ENCODE data around the gene MMEL1.

Gene MMEL1

DNA sequence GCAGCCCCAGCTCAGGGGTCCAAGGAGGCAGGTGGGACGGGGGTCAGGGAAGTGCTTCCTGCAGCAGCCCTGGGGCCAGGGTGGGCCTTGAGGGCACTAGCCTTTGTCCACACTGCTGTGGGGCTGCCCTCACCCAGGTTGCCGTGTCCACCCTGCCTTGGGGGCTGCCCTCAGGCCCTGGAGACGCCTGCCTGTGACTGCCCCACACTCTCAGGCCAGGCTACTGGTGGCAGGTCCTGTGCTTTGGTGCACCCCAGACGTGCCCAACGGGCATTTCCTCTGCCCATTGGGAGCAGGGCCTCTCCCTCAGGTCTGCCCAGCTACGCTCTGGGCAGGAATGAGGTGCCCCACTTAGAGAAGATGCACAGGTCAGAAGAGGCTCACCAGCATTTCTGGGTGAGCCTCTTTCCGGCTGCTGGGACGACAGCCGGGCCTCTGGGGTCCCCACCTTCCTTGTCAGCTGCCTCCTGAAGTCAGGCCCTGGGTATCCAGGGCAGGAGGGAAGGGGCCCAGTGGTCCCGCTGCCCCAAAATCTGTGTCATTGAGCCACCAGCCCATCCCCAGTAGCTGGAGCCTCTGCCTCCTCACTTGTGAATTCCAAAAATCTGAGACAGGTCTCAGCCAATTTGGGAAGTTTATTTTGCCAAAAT, 2.7 kb upstream of the MMEL1 start:
- peaks cover 6% of the 10 kb centered on the region for H3K9me3 ChIP-seq (ENCODE audit: control insufficient read depth, low read length)
- 73% methylated on average over 10 of the region's 10 CpGs for WGBS
- H3K27ac ChIP-seq (ENCODE audit: low read length, poor library complexity, severe bottlenecking) = no peak overlapping the region
- H3K9ac ChIP-seq (ENCODE audit: low read length) = no peak overlapping the region
- peak overlapping the region; percentile 32 for H4K91ac ChIP-seq (ENCODE audit: low read length)
- H2BK12ac ChIP-seq (ENCODE audit: low read length in 2 of 2) = no peak overlapping the region
- H3K79me1 ChIP-seq (replicated peaks; ENCODE audit: low read length, poor library complexity, severe bottlenecking) = no peaks in the 10 kb centered on the region
- H2AFZ ChIP-seq (ENCODE audit: low read depth, low read length) = no peak overlapping the region
- H3K4me3 ChIP-seq (ENCODE audit: insufficient read depth in 1 of 2, low read depth in 1 of 2, low read length in 2 of 2) = no peak overlapping the region
- H2BK15ac ChIP-seq (ENCODE audit: low read depth, poor library complexity, severe bottlenecking) = no peak overlapping the region
- no peak overlapping the region for H3K23ac ChIP-seq (ENCODE audit: low read length in 2 of 2)
- no peak for DNase-seq
- H3K4ac ChIP-seq (ENCODE audit: low read depth in 1 of 2, low read length in 2 of 2) = no peak overlapping the region
- H3K36me3 ChIP-seq (ENCODE audit: control insufficient read depth in 1 of 2, insufficient read depth in 2 of 2, low read depth in 1 of 2, low read length in 2 of 2) = no peaks in the 10 kb centered on the region
- peak overlapping the region in 1 of 2 experiments; percentile 18 for H3K14ac ChIP-seq (ENCODE audit: low read length in 2 of 2)
- no peak overlapping the region for H3K4me2 ChIP-seq (ENCODE audit: low read length, poor library complexity, severe bottlenecking)
- no peak overlapping the region for H2AK5ac ChIP-seq (ENCODE audit: low read length, severe bottlenecking)
- H3K4me1 ChIP-seq (ENCODE audit: control insufficient read depth, insufficient read depth, low read depth, low read length) = no peaks in the 10 kb centered on the region
- no peak overlapping the region for H2BK5ac ChIP-seq (ENCODE audit: low read depth, low read length, poor library complexity, severe bottlenecking)
- H3K18ac ChIP-seq (ENCODE audit: low read depth in 1 of 2, low read length in 2 of 2) = no peak overlapping the region
- no peak overlapping the region for H4K8ac ChIP-seq (ENCODE audit: low read length)
- no peak overlapping the region for H2BK120ac ChIP-seq (ENCODE audit: low read depth, low read length)
- H3K27me3 ChIP-seq (ENCODE audit: control insufficient read depth in 1 of 2, insufficient read depth in 1 of 2, low read length in 2 of 2) = peaks cover 43 to 53% of the 10 kb centered on the region in 2 experiments

DNA sequence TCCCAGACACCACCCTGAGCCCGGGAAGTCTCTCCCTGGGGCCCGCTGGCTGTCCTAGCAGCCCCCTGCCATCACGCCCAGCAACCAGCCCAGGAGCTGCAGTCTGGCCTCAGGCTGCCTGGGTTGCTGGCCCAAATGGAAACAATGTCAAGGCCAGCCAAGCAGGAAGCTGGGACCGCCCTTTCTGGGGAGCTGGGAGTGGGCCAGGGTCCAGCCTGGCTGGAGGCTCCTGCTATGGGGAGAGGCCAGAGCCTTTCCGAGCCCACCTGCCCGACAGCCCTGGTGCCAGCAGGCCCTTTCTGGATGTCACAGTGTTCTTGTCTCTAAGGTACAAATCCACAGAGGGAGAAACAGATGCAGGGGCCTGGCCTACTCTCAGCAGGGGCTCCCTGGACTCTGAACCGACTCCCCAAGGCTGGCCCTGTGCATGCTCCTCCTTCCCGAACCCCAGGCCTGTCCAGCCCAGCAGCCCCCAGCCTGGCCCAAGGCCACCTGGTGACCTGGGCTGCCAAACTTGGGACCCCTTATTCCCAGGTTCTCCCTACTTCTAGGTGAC, 1.2 kb upstream of the MMEL1 start:
- no peak overlapping the region for H3K9ac ChIP-seq (ENCODE audit: low read length)
- H2BK120ac ChIP-seq (ENCODE audit: low read depth, low read length) = no peak overlapping the region
- H3K4me1 ChIP-seq (ENCODE audit: control insufficient read depth, insufficient read depth, low read depth, low read length) = no peaks in the 10 kb centered on the region
- no peaks in the 10 kb centered on the region for H3K79me1 ChIP-seq (replicated peaks; ENCODE audit: low read length, poor library complexity, severe bottlenecking)
- no peak for DNase-seq
- H3K23ac ChIP-seq (ENCODE audit: low read length in 2 of 2) = no peak overlapping the region
- H3K4me2 ChIP-seq (ENCODE audit: low read length, poor library complexity, severe bottlenecking) = no peak overlapping the region
- no peak overlapping the region for H2AK5ac ChIP-seq (ENCODE audit: low read length, severe bottlenecking)
- no peak overlapping the region for H3K14ac ChIP-seq (ENCODE audit: low read length in 2 of 2)
- H2BK15ac ChIP-seq (ENCODE audit: low read depth, poor library complexity, severe bottlenecking) = no peak overlapping the region
- no peak overlapping the region for H4K91ac ChIP-seq (ENCODE audit: low read length)
- no peaks in the 10 kb centered on the region for H3K36me3 ChIP-seq (ENCODE audit: control insufficient read depth in 1 of 2, insufficient read depth in 2 of 2, low read depth in 1 of 2, low read length in 2 of 2)
- 78% methylated on average over 8 of the region's 8 CpGs for WGBS
- no peak overlapping the region for H2BK12ac ChIP-seq (ENCODE audit: low read length in 2 of 2)
- no peak overlapping the region for H2AFZ ChIP-seq (ENCODE audit: low read depth, low read length)
- no peak overlapping the region for H3K4ac ChIP-seq (ENCODE audit: low read depth in 1 of 2, low read length in 2 of 2)
- no peak overlapping the region for H3K27ac ChIP-seq (ENCODE audit: low read length, poor library complexity, severe bottlenecking)
- H2BK5ac ChIP-seq (ENCODE audit: low read depth, low read length, poor library complexity, severe bottlenecking) = no peak overlapping the region
- no peak overlapping the region for H4K8ac ChIP-seq (ENCODE audit: low read length)
- H3K9me3 ChIP-seq (ENCODE audit: control insufficient read depth, low read length) = peaks cover 6% of the 10 kb centered on the region
- H3K18ac ChIP-seq (ENCODE audit: low read depth in 1 of 2, low read length in 2 of 2) = no peak overlapping the region
- H3K4me3 ChIP-seq (ENCODE audit: insufficient read depth in 1 of 2, low read depth in 1 of 2, low read length in 2 of 2) = no peak overlapping the region
- peaks cover 51 to 63% of the 10 kb centered on the region in 2 experiments for H3K27me3 ChIP-seq (ENCODE audit: control insufficient read depth in 1 of 2, insufficient read depth in 1 of 2, low read length in 2 of 2)

DNA sequence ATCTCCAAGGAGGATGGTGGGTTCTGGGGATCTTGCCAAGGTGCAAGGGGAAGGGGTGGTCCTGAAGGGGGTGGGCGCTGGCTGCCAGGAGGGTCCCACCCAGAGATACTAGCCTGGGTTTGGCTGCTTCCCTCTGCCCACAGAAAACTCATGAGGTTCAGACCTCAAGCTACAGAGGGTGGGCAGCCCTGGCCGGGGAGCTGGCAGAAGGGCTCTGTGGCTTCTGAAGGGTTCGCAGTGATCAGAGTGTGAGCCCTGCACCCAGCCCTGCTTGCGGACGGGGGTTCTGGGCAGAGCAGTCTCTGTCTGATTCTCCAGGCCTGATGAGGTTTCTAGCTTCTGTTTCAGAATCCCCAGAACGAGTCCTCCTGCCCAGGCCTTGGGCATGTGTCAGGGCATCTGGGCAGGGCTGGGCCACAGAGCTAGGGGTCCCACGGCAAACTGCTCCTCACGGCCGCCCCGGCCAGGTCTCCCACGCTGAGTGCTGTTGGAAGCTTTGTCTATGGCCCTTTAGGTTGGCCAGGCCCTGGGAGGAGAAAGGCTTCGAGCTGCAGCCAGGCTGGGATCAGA, 635 bp upstream of the MMEL1 start:
- no peak overlapping the region for H2BK15ac ChIP-seq (ENCODE audit: low read depth, poor library complexity, severe bottlenecking)
- 82% methylated on average over 12 of the region's 12 CpGs for WGBS
- DNase-seq = no peak

DNA sequence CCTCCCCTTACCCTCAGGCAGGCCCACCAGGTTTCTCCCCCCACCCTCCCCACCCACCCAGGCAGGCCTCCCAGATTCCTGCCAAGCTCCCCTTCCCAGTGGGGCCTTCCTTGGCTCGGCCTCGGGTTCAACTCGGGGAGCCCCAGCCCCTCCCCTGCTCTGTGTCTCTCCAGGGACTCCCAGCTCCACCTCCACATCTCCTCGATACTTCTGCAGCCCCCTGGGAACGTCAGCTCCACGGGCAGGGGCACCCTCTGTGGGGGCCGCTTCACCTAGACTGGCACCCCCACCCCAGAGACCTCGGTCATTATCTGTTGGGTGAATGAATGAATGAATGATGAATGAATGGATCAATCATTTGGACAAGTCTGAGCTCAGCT, 775 bp downstream of the MMEL1 start:
- H2BK12ac ChIP-seq (ENCODE audit: low read length in 2 of 2) = no peak overlapping the region
- 65% methylated on average over 8 of the region's 8 CpGs for WGBS

More for the DNA sequence above, 635 bp upstream of the MMEL1 start:
- Histone ChIP-seq H2BK12ac (ENCODE audit: low read length in 2 of 2) (no peak overlapping the region), H3K4ac (ENCODE audit: low read depth in 1 of 2, low read length in 2 of 2) (no peak overlapping the region), H3K4me1 (ENCODE audit: control insufficient read depth, insufficient read depth, low read depth, low read length) (no peaks in the 10 kb centered on the region), H3K79me1 (replicated peaks; ENCODE audit: low read length, poor library complexity, severe bottlenecking) (no peaks in the 10 kb centered on the region), H3K23ac (ENCODE audit: low read length in 2 of 2) (no peak overlapping the region), H4K91ac (ENCODE audit: low read length) (no peak overlapping the region), H3K4me3 (ENCODE audit: insufficient read depth in 1 of 2, low read depth in 1 of 2, low read length in 2 of 2) (no peak overlapping the region), H2BK5ac (ENCODE audit: low read depth, low read length, poor library complexity, severe bottlenecking) (no peak overlapping the region), H3K36me3 (ENCODE audit: control insufficient read depth in 1 of 2, insufficient read depth in 2 of 2, low read depth in 1 of 2, low read length in 2 of 2) (no peaks in the 10 kb centered on the region), H3K14ac (ENCODE audit: low read length in 2 of 2) (no peak overlapping the region), H2BK120ac (ENCODE audit: low read depth, low read length) (no peak overlapping the region), H4K8ac (ENCODE audit: low read length) (no peak overlapping the region), H2AK5ac (ENCODE audit: low read length, severe bottlenecking) (no peak overlapping the region), H2AFZ (ENCODE audit: low read depth, low read length) (no peak overlapping the region), H3K18ac (ENCODE audit: low read depth in 1 of 2, low read length in 2 of 2) (no peak overlapping the region), H3K27ac (ENCODE audit: low read length, poor library complexity, severe bottlenecking) (no peak overlapping the region), H3K9me3 (ENCODE audit: control insufficient read depth, low read length) (peaks cover 6% of the 10 kb centered on the region), H3K9ac (ENCODE audit: low read length) (no peak overlapping the region), H3K27me3 (ENCODE audit: control insufficient read depth in 1 of 2, insufficient read depth in 1 of 2, low read length in 2 of 2) (peaks cover 46 to 58% of the 10 kb centered on the region in 2 experiments), H3K4me2 (ENCODE audit: low read length, poor library complexity, severe bottlenecking) (no peak overlapping the region)

More for the DNA sequence above, 775 bp downstream of the MMEL1 start:
- Histone ChIP-seq H3K23ac (ENCODE audit: low read length in 2 of 2) (no peak overlapping the region), H2BK120ac (ENCODE audit: low read depth, low read length) (no peak overlapping the region), H2BK5ac (ENCODE audit: low read depth, low read length, poor library complexity, severe bottlenecking) (no peak overlapping the region), H3K4me3 (ENCODE audit: insufficient read depth in 1 of 2, low read depth in 1 of 2, low read length in 2 of 2) (no peak overlapping the region), H2AFZ (ENCODE audit: low read depth, low read length) (no peak overlapping the region), H3K27ac (ENCODE audit: low read length, poor library complexity, severe bottlenecking) (no peak overlapping the region), H3K79me1 (replicated peaks; ENCODE audit: low read length, poor library complexity, severe bottlenecking) (no peaks in the 10 kb centered on the region), H4K91ac (ENCODE audit: low read length) (no peak overlapping the region), H4K8ac (ENCODE audit: low read length) (no peak overlapping the region), H3K18ac (ENCODE audit: low read depth in 1 of 2, low read length in 2 of 2) (no peak overlapping the region), H3K4ac (ENCODE audit: low read depth in 1 of 2, low read length in 2 of 2) (no peak overlapping the region), H3K9me3 (ENCODE audit: control insufficient read depth, low read length) (peaks cover 6% of the 10 kb centered on the region), H3K36me3 (ENCODE audit: control insufficient read depth in 1 of 2, insufficient read depth in 2 of 2, low read depth in 1 of 2, low read length in 2 of 2) (no peaks in the 10 kb centered on the region), H3K14ac (ENCODE audit: low read length in 2 of 2) (no peak overlapping the region), H2BK15ac (ENCODE audit: low read depth, poor library complexity, severe bottlenecking) (no peak overlapping the region), H3K4me2 (ENCODE audit: low read length, poor library complexity, severe bottlenecking) (no peak overlapping the region), H3K9ac (ENCODE audit: low read length) (no peak overlapping the region), H3K4me1 (ENCODE audit: control insufficient read depth, insufficient read depth, low read depth, low read length) (no peaks in the 10 kb centered on the region), H2AK5ac (ENCODE audit: low read length, severe bottlenecking) (no peak overlapping the region), H3K27me3 (ENCODE audit: control insufficient read depth in 1 of 2, insufficient read depth in 1 of 2, low read length in 2 of 2) (peaks cover 47 to 58% of the 10 kb centered on the region in 2 experiments)
- DNase-seq = no peak
